ENCODE results near the gene ZDHHC5. TPM values are rescaled to one million over a fixed set of nuclear protein-coding genes. Genes with fewer than 3 reads are reported as not detected.

The ZDHHC5 gene
- total and polyA plus RNA-seq, 2 donors from 2014 or later = 28.3 to 90.2 TPM

GRCh38 chr11:57620467-57620866 is 47.4 kb upstream of the ZDHHC5 start:
- H3K36me3 ChIP-seq (ENCODE audit: control insufficient read depth in 2 of 3, insufficient read depth in 3 of 3, low read length in 3 of 3) = no peaks in the 10 kb centered on the region
- H3K27ac ChIP-seq (ENCODE audit: low read depth in 2 of 2, low read length in 2 of 2) = no peak overlapping the region
- intact Hi-C loops (cut with DNase I) = no loop called here
- no peaks in the 10 kb centered on the region for H3K4me1 ChIP-seq (ENCODE audit: control insufficient read depth in 2 of 3, insufficient read depth in 2 of 3, low read depth in 1 of 3, low read length in 3 of 3)
- no peak for TF ChIP-seq CTCF (IDR thresholded peaks at IDR 0.05; ENCODE audit: borderline replicate concordance, extremely low read depth, insufficient read depth)
- no peaks in the 10 kb centered on the region for H3K27me3 ChIP-seq (ENCODE audit: control insufficient read depth, insufficient read depth, low read length)
- DNase-seq (no peak), FAIRE-seq (no peak)
- peaks cover 0 to 7% (median 0%) of the 10 kb centered on the region in 3 donors for H3K9me3 ChIP-seq (ENCODE audit: control insufficient read depth in 2 of 3, insufficient read depth in 1 of 3, low read length in 3 of 3)
- no peak overlapping the region for H3K9ac ChIP-seq (ENCODE audit: low read length in 3 of 3)
- no peak overlapping the region for H3K4me3 ChIP-seq (ENCODE audit: low read length in 3 of 3)

- intact Hi-C loops (cut with DNase I) = no loop called here
- Histone ChIP-seq H3K9ac (ENCODE audit: low read length in 3 of 3) (no peak overlapping the region), H3K4me3 (ENCODE audit: low read length in 3 of 3) (no peak overlapping the region), H3K4me1 (ENCODE audit: control insufficient read depth in 2 of 3, insufficient read depth in 2 of 3, low read depth in 1 of 3, low read length in 3 of 3) (no peaks in the 10 kb centered on the region), H3K27me3 (ENCODE audit: control insufficient read depth, insufficient read depth, low read length) (no peaks in the 10 kb centered on the region), H3K27ac (ENCODE audit: low read depth in 2 of 2, low read length in 2 of 2) (no peak overlapping the region), H3K36me3 (ENCODE audit: control insufficient read depth in 2 of 3, insufficient read depth in 3 of 3, low read length in 3 of 3) (no peaks in the 10 kb centered on the region), H3K9me3 (ENCODE audit: control insufficient read depth in 2 of 3, insufficient read depth in 1 of 3, low read length in 3 of 3) (peaks cover 0 to 7% (median 0%) of the 10 kb centered on the region in 3 donors)
- no peak for TF ChIP-seq CTCF (IDR thresholded peaks at IDR 0.05; ENCODE audit: borderline replicate concordance, extremely low read depth, insufficient read depth)
- no peak for DNase-seq
- FAIRE-seq = no peak
Measured at GRCh38 chr11:57622263-57622662, 45.7 kb upstream of the ZDHHC5 start.

- intact Hi-C loops (cut with DNase I) = no loop called here
Measured at GRCh38 chr11:57624864-57625263, 43.0 kb upstream of the ZDHHC5 start.

More at GRCh38 chr11:57624864-57625263, 43.0 kb upstream of the ZDHHC5 start:
- Histone ChIP-seq H3K4me1 (ENCODE audit: control insufficient read depth in 2 of 3, insufficient read depth in 2 of 3, low read depth in 1 of 3, low read length in 3 of 3) (no peaks in the 10 kb centered on the region), H3K9ac (ENCODE audit: low read length in 3 of 3) (no peak overlapping the region), H3K27ac (ENCODE audit: low read depth in 2 of 2, low read length in 2 of 2) (no peak overlapping the region), H3K4me3 (ENCODE audit: low read length in 3 of 3) (no peak overlapping the region), H3K36me3 (ENCODE audit: control insufficient read depth in 2 of 3, insufficient read depth in 3 of 3, low read length in 3 of 3) (no peaks in the 10 kb centered on the region), H3K27me3 (ENCODE audit: control insufficient read depth, insufficient read depth, low read length) (no peaks in the 10 kb centered on the region), H3K9me3 (ENCODE audit: control insufficient read depth in 2 of 3, insufficient read depth in 1 of 3, low read length in 3 of 3) (peaks cover 0 to 4% (median 0%) of the 10 kb centered on the region in 3 donors)
- DNase-seq (no peak), FAIRE-seq (no peak)
- TF ChIP-seq CTCF (IDR thresholded peaks at IDR 0.05; ENCODE audit: borderline replicate concordance, extremely low read depth, insufficient read depth) = no peak

All from kidney (tissue), 14 donors.